ENCODE measurements around the gene PNMA1. TPM values are rescaled to one million over a fixed set of nuclear protein-coding genes. Genes with fewer than 3 reads are reported as not detected.

Gene PNMA1
- polyA plus RNA-seq, 2 donors = 12.7 to 13.2 TPM

Other genes with a start within 250 kb of the PNMA1 start
- 1 to 10 TPM; 4.9 to 6.6 TPM for gene RIOX1, start 223.5 kb downstream of the PNMA1 start, polyA plus RNA-seq
- gene ACOT1, start 177.2 kb downstream of the PNMA1 start, polyA plus RNA-seq = 1 to 10 TPM; 3.0 to 3.9 TPM
- gene HEATR4, start 155.4 kb downstream of the PNMA1 start, polyA plus RNA-seq = under 1 TPM; 0.05 to 0.67 TPM
- gene ACOT2, start 145.2 kb downstream of the PNMA1 start, polyA plus RNA-seq = 10 to 100 TPM in 1 of 2 donors, 1 to 10 TPM in 1; 9.7 to 19.1 TPM
- 1 to 10 TPM; 1.3 to 2.2 TPM for gene ACOT4, start 122.5 kb downstream of the PNMA1 start, polyA plus RNA-seq
- not detected for gene ACOT6, start 101.9 kb downstream of the PNMA1 start, polyA plus RNA-seq
- 1 to 10 TPM; 1.7 to 2.5 TPM for gene DNAL1, start 69.4 kb downstream of the PNMA1 start, polyA plus RNA-seq
- gene PTGR2, start 137.4 kb upstream of the PNMA1 start, polyA plus RNA-seq = 1 to 10 TPM; 3.0 to 4.2 TPM
- gene ZNF410, start 172.5 kb upstream of the PNMA1 start, polyA plus RNA-seq = 10 to 100 TPM; 24.6 to 29.9 TPM
- 1 to 10 TPM; 1.6 to 1.9 TPM for gene FAM161B, start 235.7 kb upstream of the PNMA1 start, polyA plus RNA-seq
- 10 to 100 TPM; 11.2 to 16.4 TPM for gene COQ6, start 235.9 kb upstream of the PNMA1 start, polyA plus RNA-seq

Measured in esophagus (tissue), 2 donors.